Adrenal gland (tissue), 12 donors: ENCODE data around the gene GALNTL6. TPM values are rescaled to one million over a fixed set of nuclear protein-coding genes. Genes with fewer than 3 reads are reported as not detected.

Experiments used
- DNase-seq, 7 donors: peaks; one replicate each; pipeline ENCODE4 v3.0.0-alpha.2; 2019 to 2020
- H3K27ac ChIP-seq, 5 donors: fragments of 200-600 bp; sonication (generic) in 4 of 5; 1 replicate in 3 of 5; 2 replicates in 2 of 5; pipeline versions ENCODE4 v1.5.1 to v1.8.0; 2016 to 2020; ENCODE audit warnings: mild to moderate bottlenecking in 1 of 5
- H3K27me3 ChIP-seq: fragments of 200-600 bp; 2 replicates; pipeline ENCODE4 v1.8.0; 2021
- H3K36me3 ChIP-seq, 2 donors: fragments of 200-600 bp; replicated peaks in 1 of 2; 1 replicate in 1 of 2; 2 replicates in 1 of 2; pipeline versions ENCODE4 v1.5.1 to v1.8.0; 2018 to 2022
- H3K4me1 ChIP-seq, 2 donors: fragments of 200-600 bp; replicated peaks in 1 of 2; 1 replicate in 1 of 2; 2 replicates in 1 of 2; pipeline versions ENCODE4 v1.5.1 to v1.8.0; 2018 to 2021
- H3K4me3 ChIP-seq, 4 donors: fragments of 200-600 bp; sonication (generic) in 3 of 4; one replicate each; pipeline ENCODE4 v1.5.1; 2016 to 2018
- H3K9me3 ChIP-seq, 3 donors: fragments of 200-600 bp; sonication (generic) in 1 of 3; replicated peaks in 1 of 3; 1 replicate in 2 of 3; 2 replicates in 1 of 3; pipeline versions ENCODE4 v1.5.1 to v1.8.0; 2016 to 2021
- CTCF ChIP-seq, 6 experiments: fragments of 450-650 bp in 4 of 6; fragments of 200-600 bp in 2 of 6; sonication (generic) in 1 of 6; IDR thresholded peaks; 1 replicate in 5 of 6; 2 replicates in 1 of 6; pipeline versions ENCODE4 v1.5.1 to v1.8.0; 2016 to 2021; ENCODE audit warnings: antibody characterized with exemption in 6 of 6, mild to moderate bottlenecking in 2 of 6, moderate library complexity in 1 of 6
- POLR2A ChIP-seq, 2 donors: fragments of 450-650 bp; IDR thresholded peaks; one replicate each; pipeline ENCODE4 v1.6.1; 2017; ENCODE audit warnings: antibody characterized with exemption in 2 of 2, mild to moderate bottlenecking in 2 of 2, moderate library complexity in 1 of 2
- WGBS, 4 donors: extraction: QIAGEN DNeasy Blood & Tissue Kit in 2 of 4; methylation state at CpG; one replicate each; pipeline versions ENCODE4 v1.1.5 to v1.1.7; 2013 to 2017; 5-methylcytosine and 5-hydroxymethylcytosine counted together
- intact Hi-C, 2 donors: fragments of 100-400 bp; cut with DNase I; formaldehyde crosslinking; loops; one replicate each; pipeline versions ENCODE4 v1.14.1 to v1.15.0; 2022 to 2023
- polyA plus RNA-seq, 3 donors: library from polyadenylated mRNA; stranded (reverse); fragments of 200-250 nt in 2 of 3; fragments of 350-450 nt in 1 of 3; fragmentation: Illumina TruSeq in 1 of 3; extraction: RNeasy Lipid Tissue Mini Kit (QIAGEN cat#74804) in 1 of 3; gene quantifications; one replicate each; pipeline ENCODE4 v1.2.3, GENCODE V29; 2013 to 2014
- total RNA-seq, 9 donors: library from RNA; depleted of rRNA in 4 of 9; stranded (reverse); fragments of >200 nt in 4 of 9; fragments of 120-200 nt in 1 of 9; fragmentation: NEBNext Ultra II Directional in 1 of 9; extraction: Animal tissue kit (Norgen Biotek cat#: 25700) in 1 of 9; gene quantifications; one replicate each; pipeline versions ENCODE4 v1.1.0 to v1.2.4, GENCODE V29; 2013 to 2023
- donor health status: healthy with polysubstance abuse.
- donor health status: Bipolar disorder and iron deficiency.
- donor health status: DM: yes; HTN: yes; CAD: no.
- donor health status: DM: no; HTN: no; CAD: no.
- donor health status: DM: no; HTN: no; CAD: no.
- donor health status: DM: yes; HTN: yes; CAD: no.

Gene GALNTL6
- total and polyA plus RNA-seq, 12 donors = 0.10 to 0.96 (median 0.42) TPM; not detected in 1

GRCh38 chr4:172357006-172357540 lies 543.9 kb downstream of the GALNTL6 start:
- Histone ChIP-seq H3K4me3 (no peak overlapping the region), H3K4me1 (no peaks in the 10 kb centered on the region), H3K27me3 (no peaks in the 10 kb centered on the region), H3K36me3 (no peaks in the 10 kb centered on the region), H3K27ac (no peak overlapping the region), H3K9me3 (no peaks in the 10 kb centered on the region)
- TF ChIP-seq POLR2A (IDR thresholded peaks at IDR 0.05) (no peak), CTCF (IDR thresholded peaks at IDR 0.05) (no peak)
- intact Hi-C loops = no loop called here
- DNase-seq = no peak
- 70 to 84% (median 79%) methylated on average over 3 of the region's 3 CpGs for WGBS, 4 donors

- no peak for DNase-seq
- intact Hi-C loops = no loop called here
- H3K36me3 ChIP-seq = no peaks in the 10 kb centered on the region
- no peaks in the 10 kb centered on the region for H3K27me3 ChIP-seq
- no peaks in the 10 kb centered on the region for H3K4me1 ChIP-seq
- H3K4me3 ChIP-seq = no peak overlapping the region
- 78 to 85% (median 81%) methylated on average over 1 of the region's 1 CpG for WGBS, 4 donors
- no peak overlapping the region for H3K27ac ChIP-seq
- H3K9me3 ChIP-seq = no peaks in the 10 kb centered on the region
- TF ChIP-seq POLR2A (IDR thresholded peaks at IDR 0.05) (no peak), CTCF (IDR thresholded peaks at IDR 0.05) (no peak)
These were observed 549.4 kb downstream of the GALNTL6 start for GRCh38 chr4:172362569-172362968.

- Histone ChIP-seq H3K4me1 (no peaks in the 10 kb centered on the region), H3K4me3 (no peak overlapping the region), H3K27ac (no peak overlapping the region), H3K9me3 (no peaks in the 10 kb centered on the region), H3K27me3 (no peaks in the 10 kb centered on the region), H3K36me3 (no peaks in the 10 kb centered on the region)
- whole genome bisulfite sequencing, 4 donors = 81 to 92% (median 90%) methylated on average over 5 to 25 of the region's 25 CpGs
- DNase-seq = no peak
- intact Hi-C loops = no loop called here
- TF ChIP-seq CTCF (IDR thresholded peaks at IDR 0.05) = no peak
These were observed 556.3 kb downstream of the GALNTL6 start for GRCh38 chr4:172369471-172369959.

- Histone ChIP-seq H3K27me3 (no peaks in the 10 kb centered on the region), H3K4me1 (no peaks in the 10 kb centered on the region), H3K27ac (no peak overlapping the region), H3K36me3 (no peaks in the 10 kb centered on the region), H3K4me3 (no peak overlapping the region), H3K9me3 (no peaks in the 10 kb centered on the region)
- intact Hi-C loops = no loop called here
- DNase-seq = no peak
- no peak for TF ChIP-seq CTCF (IDR thresholded peaks at IDR 0.05)
- no peak for TF ChIP-seq POLR2A (IDR thresholded peaks at IDR 0.05)
- WGBS, 4 donors = 82 to 95% (median 93%) methylated on average over 8 to 27 of the region's 27 CpGs
These were observed 564.4 kb downstream of the GALNTL6 start for GRCh38 chr4:172377486-172378140.
